Prostate gland (tissue), 2 donors: ENCODE measurements around the gene RAD51B.

Source experiments
- POLR2A ChIP-seq: fragments of 450-650 bp; IDR thresholded peaks from one replicate; pipeline ENCODE4 v1.6.1; 2016; ENCODE audit warnings: antibody characterized with exemption, mild to moderate bottlenecking
- POLR2AphosphoS5 ChIP-seq: sonication (generic); formaldehyde crosslinking; IDR thresholded peaks from one replicate; pipeline ENCODE4 v1.6.1; 2017; ENCODE audit warnings: antibody characterized with exemption
- TF ChIP-seq, protein P1 (sequence below), 4 experiments: fragments of 200-600 bp in 2 of 4; fragments of 450-650 bp in 2 of 4; sonication (generic) in 2 of 4; IDR thresholded peaks; 1 replicate in 3 of 4; 2 replicates in 1 of 4; pipeline ENCODE4 v1.5.1; 2016 to 2019; ENCODE audit warnings: antibody characterized with exemption in 4 of 4, mild to moderate bottlenecking in 2 of 4, moderate library complexity in 2 of 4

DNA sequence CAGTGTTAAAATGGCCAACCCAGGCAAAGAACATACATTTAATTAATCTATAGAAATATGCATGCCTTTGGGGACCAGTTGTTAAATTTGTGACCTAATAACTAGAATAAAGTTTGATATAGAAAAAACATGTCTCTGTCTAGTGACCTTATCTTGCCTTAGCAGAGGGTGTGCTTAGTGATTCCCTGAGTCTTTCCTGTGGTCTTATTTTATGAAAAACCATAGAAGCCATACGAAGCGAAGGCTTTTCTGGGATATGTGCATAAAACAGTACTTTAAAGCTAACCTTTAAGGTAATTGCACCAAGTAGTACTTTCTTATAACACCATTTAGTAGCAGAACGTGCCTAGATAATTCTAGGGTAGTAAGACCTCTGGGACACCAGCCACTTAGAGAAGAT lies 593.9 kb downstream of the RAD51B start:
- TF ChIP-seq, protein P1, sequence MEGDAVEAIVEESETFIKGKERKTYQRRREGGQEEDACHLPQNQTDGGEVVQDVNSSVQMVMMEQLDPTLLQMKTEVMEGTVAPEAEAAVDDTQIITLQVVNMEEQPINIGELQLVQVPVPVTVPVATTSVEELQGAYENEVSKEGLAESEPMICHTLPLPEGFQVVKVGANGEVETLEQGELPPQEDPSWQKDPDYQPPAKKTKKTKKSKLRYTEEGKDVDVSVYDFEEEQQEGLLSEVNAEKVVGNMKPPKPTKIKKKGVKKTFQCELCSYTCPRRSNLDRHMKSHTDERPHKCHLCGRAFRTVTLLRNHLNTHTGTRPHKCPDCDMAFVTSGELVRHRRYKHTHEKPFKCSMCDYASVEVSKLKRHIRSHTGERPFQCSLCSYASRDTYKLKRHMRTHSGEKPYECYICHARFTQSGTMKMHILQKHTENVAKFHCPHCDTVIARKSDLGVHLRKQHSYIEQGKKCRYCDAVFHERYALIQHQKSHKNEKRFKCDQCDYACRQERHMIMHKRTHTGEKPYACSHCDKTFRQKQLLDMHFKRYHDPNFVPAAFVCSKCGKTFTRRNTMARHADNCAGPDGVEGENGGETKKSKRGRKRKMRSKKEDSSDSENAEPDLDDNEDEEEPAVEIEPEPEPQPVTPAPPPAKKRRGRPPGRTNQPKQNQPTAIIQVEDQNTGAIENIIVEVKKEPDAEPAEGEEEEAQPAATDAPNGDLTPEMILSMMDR (IDR thresholded peaks at IDR 0.05) = no peak
- no peak for TF ChIP-seq POLR2AphosphoS5
- no peak for TF ChIP-seq POLR2A
